ENCODE measurements around the gene DDX52.

- TF ChIP-seq SP1 (CRISPR knock-in tag; conservative IDR thresholded peaks at IDR 0.05) (no peak), ATF2 (CRISPR knock-in tag; IDR thresholded peaks at IDR 0.05; ENCODE audit: borderline replicate concordance, low read depth) (no peak), AR (CRISPR knock-in tag; IDR thresholded peaks at IDR 0.05) (no peak), NR2C2 (CRISPR knock-in tag; IDR thresholded peaks at IDR 0.05) (no peak), CTCF (IDR thresholded peaks at IDR 0.05) (no peak)
Measured at GRCh38 chr17:37671824-37672547, 28.7 kb upstream of the DDX52 start.

Data from WTC11 (cell line).